ENCODE data around the gene KCND3. TPM values are rescaled to one million over a fixed set of nuclear protein-coding genes. Genes with fewer than 3 reads are reported as not detected.

Gene KCND3
- total and polyA plus RNA-seq, 2 of the 4 experiments (the other 2 are of a cell fraction), result under 0.01 to 0.03 TPM

DNA sequence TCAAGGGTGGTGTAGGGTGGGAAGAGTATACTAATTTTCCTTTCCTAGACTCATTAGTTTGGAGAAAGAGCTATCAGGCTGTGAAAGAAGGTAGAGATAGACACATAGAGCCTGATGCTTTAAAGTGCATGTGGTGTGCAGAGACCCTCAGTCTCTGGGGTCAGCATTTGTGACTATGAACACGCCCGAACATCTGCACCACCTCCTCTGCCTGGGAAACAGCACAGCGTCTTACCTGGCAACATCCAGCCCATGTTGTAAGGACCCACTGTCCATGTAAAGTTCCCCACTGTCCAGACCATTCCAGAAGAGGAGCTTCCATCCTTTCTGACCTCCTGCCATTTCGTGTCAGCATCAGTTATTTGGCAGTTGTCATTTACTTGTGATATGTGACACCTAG lies 83.4 kb downstream of the KCND3 start:
- Histone ChIP-seq H2BK120ac (ENCODE audit: low read depth, low read length) (no peak overlapping the region), H2AK9ac (replicated peaks; ENCODE audit: low read depth, low read length, poor library complexity) (no peak overlapping the region), H3K9ac (ENCODE audit: low read depth, low read length) (no peak overlapping the region), H3K4me1 (ENCODE audit: control insufficient read depth, insufficient read depth, low read length) (no peaks in the 10 kb centered on the region), H4K91ac (ENCODE audit: insufficient read depth, low read depth, low read length) (no peak overlapping the region), H3K4me3 (ENCODE audit: insufficient read depth, low read depth, low read length) (no peak overlapping the region), H4K8ac (ENCODE audit: low read depth in 2 of 2, low read length in 2 of 2) (no peak overlapping the region), H2BK15ac (ENCODE audit: low read depth, low read length) (no peak overlapping the region), H3K36me3 (ENCODE audit: control insufficient read depth, insufficient read depth, low read length) (no peaks in the 10 kb centered on the region), H3K27me3 (ENCODE audit: control insufficient read depth, insufficient read depth, low read length) (peaks cover 7% of the 10 kb centered on the region; the same call in 1 of the 2 replicates), H3K9me1 (ENCODE audit: insufficient read depth, low read length) (no peaks in the 10 kb centered on the region; the same call in 1 of the 2 replicates), H2AK5ac (ENCODE audit: low read depth, low read length) (no peak overlapping the region), H3K9me3 (ENCODE audit: control insufficient read depth, insufficient read depth, low read length) (no peaks in the 10 kb centered on the region), H3K4ac (ENCODE audit: low read depth, low read length) (no peak overlapping the region), H2AFZ (replicated peaks; ENCODE audit: low read length, poor library complexity) (no peak overlapping the region), H3K4me2 (ENCODE audit: low read depth, low read length) (no peak overlapping the region), H2BK5ac (ENCODE audit: low read depth, low read length, poor library complexity, severe bottlenecking) (no peak overlapping the region), H3K79me1 (ENCODE audit: low read depth in 1 of 2, low read length in 2 of 2) (no peaks in the 10 kb centered on the region), H3K27ac (ENCODE audit: insufficient read depth, low read length) (no peak overlapping the region), H4K5ac (ENCODE audit: low read depth, low read length) (no peak overlapping the region), H3K23ac (ENCODE audit: low read depth, low read length) (no peak overlapping the region), H2BK20ac (ENCODE audit: low read depth, low read length) (no peak overlapping the region), H4K20me1 (ENCODE audit: insufficient read depth, low read length) (no peaks in the 10 kb centered on the region), H3K14ac (replicated peaks; ENCODE audit: low read depth, low read length) (no peak overlapping the region), H3K56ac (ENCODE audit: extremely low read depth, insufficient read depth, low read length) (no peak overlapping the region), H3K18ac (ENCODE audit: low read depth, low read length) (no peak overlapping the region)
- dilution Hi-C loops (cut with HindIII; ENCODE audit: low sequenced_read_pairs, unreplicated experiment) (no loop called here), in situ Hi-C loops (cut with MboI; ENCODE audit: low sequenced_read_pairs) (no loop called here), intact Hi-C loops (cut with micrococcal nuclease) (no loop called here)
- ATAC-seq (ENCODE audit: low read depth), result no peak
- TF ChIP-seq FOS (IDR thresholded peaks at IDR 0.05; ENCODE audit: low read depth, low read length) (no peak), RFX5 (IDR thresholded peaks at IDR 0.05; ENCODE audit: low read depth, low read length) (no peak), NFE2L2 (IDR thresholded peaks at IDR 0.05; ENCODE audit: low read depth, low read length) (no peak), BHLHE40 (IDR thresholded peaks at IDR 0.05; ENCODE audit: low read depth, low read length) (no peak), MXI1 (IDR thresholded peaks at IDR 0.05; ENCODE audit: borderline replicate concordance, low read depth, low read length) (no peak), MAFK (IDR thresholded peaks at IDR 0.05; ENCODE audit: low read depth, low read length) (no peak), CEBPB (IDR thresholded peaks at IDR 0.05; ENCODE audit: low read depth, low read length) (no peak), ELK1 (IDR thresholded peaks at IDR 0.05; ENCODE audit: borderline replicate concordance, low read depth, low read length) (no peak), USF2 (IDR thresholded peaks at IDR 0.05; ENCODE audit: low read depth, low read length) (no peak), POLR2A (IDR thresholded peaks at IDR 0.05; ENCODE audit: low read depth, low read length) (no peak), RCOR1 (IDR thresholded peaks at IDR 0.05; ENCODE audit: insufficient replicate concordance, low read length) (no peak), SMC3 (IDR thresholded peaks at IDR 0.05; ENCODE audit: low read depth, low read length) (no peak), CHD1 (IDR thresholded peaks at IDR 0.05; ENCODE audit: low read depth, low read length) (no peak), RAD21 (IDR thresholded peaks at IDR 0.05; ENCODE audit: low read length) (no peak)
- TF ChIP-seq, protein P1, sequence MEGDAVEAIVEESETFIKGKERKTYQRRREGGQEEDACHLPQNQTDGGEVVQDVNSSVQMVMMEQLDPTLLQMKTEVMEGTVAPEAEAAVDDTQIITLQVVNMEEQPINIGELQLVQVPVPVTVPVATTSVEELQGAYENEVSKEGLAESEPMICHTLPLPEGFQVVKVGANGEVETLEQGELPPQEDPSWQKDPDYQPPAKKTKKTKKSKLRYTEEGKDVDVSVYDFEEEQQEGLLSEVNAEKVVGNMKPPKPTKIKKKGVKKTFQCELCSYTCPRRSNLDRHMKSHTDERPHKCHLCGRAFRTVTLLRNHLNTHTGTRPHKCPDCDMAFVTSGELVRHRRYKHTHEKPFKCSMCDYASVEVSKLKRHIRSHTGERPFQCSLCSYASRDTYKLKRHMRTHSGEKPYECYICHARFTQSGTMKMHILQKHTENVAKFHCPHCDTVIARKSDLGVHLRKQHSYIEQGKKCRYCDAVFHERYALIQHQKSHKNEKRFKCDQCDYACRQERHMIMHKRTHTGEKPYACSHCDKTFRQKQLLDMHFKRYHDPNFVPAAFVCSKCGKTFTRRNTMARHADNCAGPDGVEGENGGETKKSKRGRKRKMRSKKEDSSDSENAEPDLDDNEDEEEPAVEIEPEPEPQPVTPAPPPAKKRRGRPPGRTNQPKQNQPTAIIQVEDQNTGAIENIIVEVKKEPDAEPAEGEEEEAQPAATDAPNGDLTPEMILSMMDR (conservative IDR thresholded peaks at IDR 0.05; ENCODE audit: low read depth, low read length), result no peak
- ChIA-PET POLR2A (ENCODE audit: unreplicated experiment) (no interaction called here), CTCF (no interaction called here)
- WGBS, 2 experiments (ENCODE audit: extremely low coverage in 2 of 2, insufficient read length in 1 of 2), result no CpG with 5 or more reads among the region's 4 CpGs
- BruUV-seq (replicated peaks), result no TSS peak
- DNase-seq, result no peak

All from IMR-90 (cell line).